Activated CD4-positive, CD25-positive, alpha-beta regulatory T cell treated with anti-CD3 and anti-CD28 coated beads, Interleukin-2, amount 50 U/mL, for 24 hours (primary cell): ENCODE results near the gene DPP4.
A peak's percentile ranks its signal among the peaks of the same experiment; 100 is the strongest.

ENCODE experiments used
- ATAC-seq, 2 donors: fragments of 150-1000 bp; cut with Tn5 transposase; one replicate each; pipeline ENCODE4 v1.10.0; 2021; ENCODE audit warnings: mild to moderate bottlenecking in 1 of 2, moderate library complexity in 1 of 2

The DPP4 gene

GRCh38 chr2:162085090-162085891 lies 11.3 kb upstream of the DPP4 start:
- no peak for ATAC-seq

- ATAC-seq, result no peak
Observed at GRCh38 chr2:162084536-162084935, 10.5 kb upstream of the DPP4 start.

GRCh38 chr2:162082681-162083080 lies 8.7 kb upstream of the DPP4 start:
- no peak for ATAC-seq

- no peak for ATAC-seq
Observed at GRCh38 chr2:162082036-162082435, 8.0 kb upstream of the DPP4 start.

- no peak for ATAC-seq
Observed at GRCh38 chr2:162079514-162079913, 5.5 kb upstream of the DPP4 start.

GRCh38 chr2:162075689-162076132 lies 1.7 kb upstream of the DPP4 start:
- ATAC-seq, result no peak

GRCh38 chr2:162074928-162075688 lies 1.1 kb upstream of the DPP4 start:
- ATAC-seq, result no peak

- no peak for ATAC-seq
Observed at GRCh38 chr2:162074632-162074895, 549 bp upstream of the DPP4 start.

GRCh38 chr2:162072976-162073887 lies 783 bp downstream of the DPP4 start:
- ATAC-seq, result peak; percentile 11 to 12

GRCh38 chr2:162072181-162072702 lies 1.8 kb downstream of the DPP4 start:
- peak; percentile 74 to 85 for ATAC-seq

- no peak for ATAC-seq
Observed at GRCh38 chr2:162071001-162071400, 3.0 kb downstream of the DPP4 start.

GRCh38 chr2:162070228-162070936 lies 3.6 kb downstream of the DPP4 start:
- ATAC-seq, result no peak

- no peak for ATAC-seq
Observed at GRCh38 chr2:162069267-162069903, 4.6 kb downstream of the DPP4 start.

GRCh38 chr2:162067596-162067995 lies 6.4 kb downstream of the DPP4 start:
- no peak for ATAC-seq

GRCh38 chr2:162065767-162066166 lies 8.2 kb downstream of the DPP4 start:
- no peak for ATAC-seq

GRCh38 chr2:162063899-162064298 lies 10.1 kb downstream of the DPP4 start:
- ATAC-seq, result no peak

GRCh38 chr2:162063281-162063680 lies 10.7 kb downstream of the DPP4 start:
- no peak for ATAC-seq

GRCh38 chr2:162062559-162062958 lies 11.5 kb downstream of the DPP4 start:
- ATAC-seq, result no peak

- no peak for ATAC-seq
Observed at GRCh38 chr2:162061021-162061420, 13.0 kb downstream of the DPP4 start.

- ATAC-seq, result no peak
Observed at GRCh38 chr2:162060532-162060931, 13.5 kb downstream of the DPP4 start.

- ATAC-seq, result peak; percentile 84 to 89
Observed at GRCh38 chr2:162058973-162059668, 14.9 kb downstream of the DPP4 start.
